ENCODE results near the gene EREG.
"Not testable (repeated sequence)": the region's sequence is repeated elsewhere in the genome, so short reads cannot be mapped to it uniquely, and the experiment has no call there.

Gene EREG, protein sequence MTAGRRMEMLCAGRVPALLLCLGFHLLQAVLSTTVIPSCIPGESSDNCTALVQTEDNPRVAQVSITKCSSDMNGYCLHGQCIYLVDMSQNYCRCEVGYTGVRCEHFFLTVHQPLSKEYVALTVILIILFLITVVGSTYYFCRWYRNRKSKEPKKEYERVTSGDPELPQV

DNA sequence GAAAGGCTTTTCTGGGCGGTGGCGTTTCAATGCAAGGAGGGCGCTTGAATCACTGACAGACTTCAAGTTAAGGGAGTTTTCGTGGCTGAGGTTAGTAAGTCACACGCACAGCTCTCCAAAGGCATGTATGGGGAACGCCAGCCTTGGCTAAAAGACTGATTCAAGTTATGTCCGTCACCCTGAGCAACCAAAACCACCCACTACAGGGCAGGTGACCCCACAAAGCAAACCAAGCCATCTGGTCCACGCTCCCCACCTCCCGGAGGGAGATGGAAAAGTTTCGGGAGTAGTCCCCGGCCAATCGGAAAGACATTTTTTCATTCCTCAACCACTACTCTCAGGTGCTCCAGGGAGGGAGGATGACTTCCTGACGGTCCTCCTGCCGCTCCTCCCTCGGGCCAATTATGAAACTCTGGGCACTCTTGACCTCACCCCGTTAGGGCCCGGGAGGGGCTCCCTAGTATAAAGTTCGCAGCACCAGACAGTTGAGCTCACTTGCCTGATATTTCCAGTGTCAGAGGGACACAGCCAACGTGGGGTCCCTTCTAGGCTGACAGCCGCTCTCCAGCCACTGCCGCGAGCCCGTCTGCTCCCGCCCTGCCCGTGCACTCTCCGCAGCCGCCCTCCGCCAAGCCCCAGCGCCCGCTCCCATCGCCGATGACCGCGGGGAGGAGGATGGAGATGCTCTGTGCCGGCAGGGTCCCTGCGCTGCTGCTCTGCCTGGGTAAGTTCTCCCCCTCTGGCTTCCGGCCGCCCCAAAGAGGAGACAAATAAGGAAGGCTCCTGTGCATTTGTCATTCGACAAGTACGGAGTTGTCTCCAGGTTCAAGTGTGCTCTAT is at the start of gene EREG:
Gene EREG (plus strand): TSS at position 494 of the 840 bp plus-strand sequence. CDS start 164 bp downstream, at position 658.
- DNase-seq, result peak; percentile 81

DNA sequence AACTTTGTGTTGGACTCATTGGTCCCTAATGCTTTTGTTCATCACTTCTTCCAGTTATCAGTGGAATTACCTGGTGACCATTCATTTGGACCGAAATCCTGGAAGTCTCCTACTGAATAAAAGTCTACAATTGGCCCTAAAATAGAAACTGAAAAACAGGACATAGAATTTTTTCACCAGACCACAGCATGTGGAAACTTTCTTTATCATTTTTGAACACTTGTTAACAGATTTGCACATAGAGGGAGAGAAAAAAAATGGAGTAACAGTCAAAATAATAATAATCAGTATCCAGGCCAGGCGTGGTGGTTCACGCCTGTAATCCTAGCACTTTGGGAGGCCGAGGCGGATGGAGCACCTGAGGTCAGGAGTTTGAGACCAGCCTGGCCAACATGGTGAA is 49.6 kb upstream of the EREG start:
- peak; percentile 65 for DNase-seq

DNA sequence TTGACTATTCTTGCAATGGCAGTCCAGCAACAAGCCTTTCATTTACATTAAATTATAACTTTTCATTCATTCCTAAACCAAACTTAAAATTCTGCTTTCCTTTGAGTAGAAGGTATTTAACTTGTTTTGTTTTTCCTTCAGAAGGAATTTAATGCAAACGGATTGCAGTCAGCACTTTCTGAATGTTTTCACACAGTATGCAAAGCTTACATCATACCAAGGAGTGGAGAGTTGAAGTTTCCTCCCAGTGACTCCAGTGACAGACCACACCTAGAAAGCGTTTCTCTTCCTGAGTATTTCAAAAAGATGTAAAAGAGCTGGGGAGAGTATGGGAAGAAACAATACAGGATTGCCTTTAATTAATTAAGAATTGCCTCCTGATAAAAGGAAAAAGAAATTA is 48.5 kb upstream of the EREG start:
- peak; percentile 43 for DNase-seq

DNA sequence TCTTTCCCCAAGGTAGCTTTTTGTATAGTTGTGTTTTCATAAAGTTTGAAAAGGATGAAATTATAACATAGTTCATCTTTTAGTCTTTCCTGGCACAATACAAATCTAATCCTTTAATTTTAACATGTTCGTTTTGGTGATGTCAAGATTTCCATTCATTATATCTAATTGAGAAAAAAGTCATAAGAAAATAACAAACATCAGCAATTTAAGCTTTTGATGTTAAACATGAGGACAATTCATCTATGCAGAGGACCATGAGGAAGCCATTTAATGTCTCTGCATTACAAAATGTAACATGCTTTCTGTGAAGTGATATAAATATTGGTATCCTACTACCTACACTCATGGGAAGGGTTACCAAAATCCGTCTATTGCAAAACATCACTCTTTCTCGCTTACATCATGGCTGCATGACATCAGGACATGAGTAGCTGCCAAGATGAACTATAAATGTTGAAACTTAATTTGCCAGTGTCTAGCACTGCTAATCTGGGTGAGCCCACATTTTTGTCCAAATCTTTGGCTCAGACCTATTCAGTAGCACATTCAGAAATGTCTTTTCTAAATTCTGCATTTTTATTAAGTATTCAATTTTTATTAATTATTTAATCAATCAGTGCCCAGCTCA is 47.2 kb upstream of the EREG start:
- no peak for DNase-seq

DNA sequence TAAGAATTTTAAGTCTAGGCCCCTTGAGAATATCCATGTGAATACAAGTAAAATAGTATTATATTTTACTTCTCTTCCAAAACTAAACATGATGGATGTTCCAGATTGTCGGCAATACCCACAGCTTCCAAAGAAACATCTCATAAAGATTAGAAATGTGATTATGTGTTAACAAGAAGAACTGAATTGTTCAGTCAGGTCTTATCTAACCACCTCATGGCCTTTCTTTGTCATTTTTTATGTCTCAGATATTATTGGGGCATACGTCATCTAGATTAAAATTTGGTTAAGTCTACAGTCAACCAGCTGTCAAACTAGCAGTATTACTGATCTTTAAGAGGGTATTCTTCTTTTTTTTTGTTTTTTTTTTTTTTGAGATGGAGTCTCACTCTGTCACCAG is 46.7 kb upstream of the EREG start:
- DNase-seq, result no peak

DNA sequence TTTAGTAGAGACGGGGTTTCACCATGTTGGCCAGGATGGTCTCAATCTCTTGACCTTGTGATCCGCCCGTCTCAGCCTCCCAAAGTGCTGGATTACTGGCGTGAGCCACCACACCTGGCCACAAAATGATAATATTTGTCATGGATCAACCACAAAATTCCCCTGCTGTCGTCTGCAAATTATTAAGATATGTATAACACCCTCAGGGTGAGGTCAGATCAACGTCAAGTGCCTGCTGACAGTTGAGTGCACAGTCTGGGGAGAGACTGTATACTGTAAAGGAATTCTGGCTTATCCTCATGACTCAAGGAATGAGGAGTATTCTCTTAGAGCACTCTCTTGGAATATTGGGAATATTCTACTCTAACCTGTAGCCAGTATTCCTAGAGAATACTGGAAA is 45.5 kb upstream of the EREG start:
- DNase-seq, result no peak

DNA sequence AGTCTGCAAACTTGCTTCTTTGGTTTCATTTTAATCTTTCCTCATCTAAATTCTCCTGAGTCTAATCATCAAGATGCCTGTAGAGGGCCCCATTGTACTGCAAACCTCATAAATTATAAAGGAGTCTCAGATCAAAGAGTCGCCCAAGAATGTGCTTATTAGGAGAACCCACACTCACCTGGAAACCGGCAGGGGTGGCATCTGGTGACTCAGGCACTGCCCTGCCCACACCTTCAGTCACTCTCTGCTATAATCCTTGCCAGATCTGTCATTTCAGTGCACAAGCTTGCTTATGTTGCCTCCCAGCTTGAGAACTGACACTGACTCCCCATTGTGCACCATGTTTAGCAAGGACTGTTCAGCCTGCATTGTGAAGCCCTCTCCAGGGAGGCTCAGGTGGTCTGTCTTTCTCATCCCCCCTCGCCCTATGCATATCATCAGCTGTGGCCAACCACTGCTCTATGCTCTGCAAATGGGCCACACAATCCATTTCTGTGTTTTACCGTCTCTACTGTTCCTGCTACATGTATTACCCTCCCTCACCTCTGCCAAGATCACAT is 44.3 kb upstream of the EREG start:
- peak; percentile 93 for DNase-seq

DNA sequence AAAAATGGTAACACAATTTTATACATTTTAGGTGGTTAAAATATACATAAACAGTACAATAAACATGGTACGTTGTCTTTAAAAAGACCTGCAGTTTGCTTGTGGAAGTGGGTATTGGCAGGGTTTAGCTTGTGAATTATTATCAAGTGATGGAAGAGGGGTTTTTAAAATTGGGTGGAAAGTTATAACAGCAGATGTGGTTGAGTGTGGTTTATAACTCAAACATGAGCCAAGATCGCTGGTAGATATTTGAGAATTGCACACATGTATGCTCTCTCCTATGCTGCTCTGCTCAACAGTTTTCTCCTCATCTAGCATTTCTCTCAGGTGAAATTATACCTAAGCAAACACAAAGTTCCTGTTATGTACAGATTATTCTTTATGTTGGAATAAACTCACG is 42.6 kb upstream of the EREG start:
- DNase-seq, result peak; percentile 76

DNA sequence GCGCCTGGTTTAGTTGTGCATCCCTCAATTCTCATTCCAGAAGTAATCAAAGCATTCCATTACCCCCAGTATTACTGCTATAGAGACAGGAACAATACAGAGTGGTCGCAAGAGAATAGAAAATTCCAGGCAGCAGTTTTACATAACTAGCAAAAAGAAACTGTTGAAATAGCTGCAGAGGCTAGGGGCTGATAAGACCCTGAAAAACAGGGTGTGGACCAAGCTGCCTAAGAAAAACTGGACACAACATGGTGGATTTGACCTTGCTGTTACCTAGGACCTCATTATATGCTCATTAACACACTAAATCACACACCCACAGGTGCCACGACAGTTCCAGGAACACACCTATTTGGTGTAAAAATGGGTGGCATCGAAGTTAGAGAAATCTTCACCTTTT is 41.3 kb upstream of the EREG start:
- peak; percentile 56 for DNase-seq

DNA sequence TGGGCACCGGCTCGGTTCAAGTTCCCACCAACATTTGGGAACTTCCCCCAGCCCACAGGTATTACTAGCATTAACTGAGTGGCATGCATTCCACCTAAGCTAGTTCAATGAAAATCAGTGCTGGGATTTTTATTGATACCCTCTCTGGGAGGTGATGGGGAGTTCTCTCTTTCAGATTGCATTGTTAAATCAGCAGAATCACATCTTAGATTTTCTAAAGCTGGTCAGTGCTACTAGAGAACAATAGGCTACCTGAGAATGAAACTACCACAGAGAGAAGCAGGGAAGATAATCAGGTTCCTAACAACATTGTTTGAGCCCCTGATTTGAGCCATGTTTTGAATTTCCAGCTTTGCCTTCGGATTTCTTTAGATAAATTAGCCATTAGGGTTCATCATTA is 40.7 kb upstream of the EREG start:
- DNase-seq, result no peak

DNA sequence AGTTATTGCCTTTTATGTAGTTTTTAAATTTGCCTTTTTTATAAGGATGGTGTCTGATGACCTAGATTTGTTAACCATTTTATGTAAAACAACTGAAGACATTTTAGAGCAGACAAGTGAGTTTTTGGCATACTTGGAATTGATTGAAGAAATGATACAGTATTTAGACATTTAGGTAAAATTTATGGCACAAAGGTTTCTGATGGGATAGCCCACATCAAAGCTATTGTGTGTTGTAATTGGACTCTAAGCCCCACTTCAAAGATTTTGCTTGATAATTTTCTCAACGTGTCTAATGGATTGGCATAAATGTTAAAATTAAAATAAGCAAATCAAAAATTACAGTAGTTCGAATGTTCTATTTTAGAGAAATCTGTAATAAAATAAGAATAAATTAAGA is 39.1 kb upstream of the EREG start:
- DNase-seq, result no peak

DNA sequence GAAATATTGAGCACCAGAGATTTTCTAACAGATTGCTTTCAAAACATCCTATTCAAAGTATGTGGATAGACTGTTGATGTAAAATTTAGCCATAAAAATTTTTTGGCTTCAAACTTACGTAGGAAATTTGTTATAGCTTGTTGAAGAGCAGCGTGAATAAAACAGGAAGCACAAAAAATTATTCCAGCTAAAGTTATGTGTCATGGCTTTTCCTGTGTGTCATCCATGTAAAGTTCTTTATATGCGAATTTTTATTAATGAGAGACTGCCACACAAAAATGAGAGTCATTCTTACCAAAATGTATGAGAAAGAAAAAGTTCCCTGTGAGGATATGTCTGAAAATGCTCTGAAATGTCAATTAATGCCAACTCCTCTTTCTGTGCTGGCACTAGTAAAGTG is 37.2 kb upstream of the EREG start:
- DNase-seq, result no peak

DNA sequence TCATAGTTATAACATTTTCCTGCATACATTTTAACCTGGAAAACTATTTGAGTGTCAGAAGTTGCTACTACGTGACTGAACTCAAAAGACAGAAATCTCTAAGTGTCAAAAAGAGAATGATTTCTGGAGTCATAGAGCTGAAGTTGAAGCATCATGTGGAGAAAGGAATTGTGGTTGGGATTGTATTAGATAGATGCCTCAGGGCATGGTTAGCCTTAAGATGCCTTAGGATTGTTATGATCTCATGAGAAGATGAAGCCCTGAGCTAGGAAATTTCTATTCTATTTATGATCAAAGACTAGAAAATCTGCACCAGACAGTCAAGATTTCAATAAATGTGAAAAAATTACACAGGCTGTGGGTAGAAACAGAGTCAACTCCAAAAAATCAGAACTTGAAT is 36.4 kb upstream of the EREG start:
- no peak for DNase-seq

DNA sequence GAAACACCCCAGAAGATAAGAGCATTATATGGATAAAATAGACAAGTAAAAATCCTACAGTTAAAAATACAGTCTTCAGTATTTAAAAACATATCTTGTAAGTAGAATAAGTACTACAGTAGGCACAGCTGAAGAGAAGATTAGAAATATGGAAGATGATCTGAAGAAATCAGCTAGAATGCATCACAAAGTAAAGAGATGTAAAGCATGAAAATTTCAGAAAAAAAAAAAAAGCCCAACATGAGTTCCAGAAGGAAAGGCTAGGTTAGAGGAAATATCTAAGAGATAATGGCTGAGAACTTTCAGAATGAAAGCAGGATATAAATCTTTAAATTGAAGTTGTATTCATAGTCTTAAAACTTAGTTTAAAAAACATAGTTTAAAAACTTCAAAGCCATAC is 35.6 kb upstream of the EREG start:
- DNase-seq, result peak; percentile 56

DNA sequence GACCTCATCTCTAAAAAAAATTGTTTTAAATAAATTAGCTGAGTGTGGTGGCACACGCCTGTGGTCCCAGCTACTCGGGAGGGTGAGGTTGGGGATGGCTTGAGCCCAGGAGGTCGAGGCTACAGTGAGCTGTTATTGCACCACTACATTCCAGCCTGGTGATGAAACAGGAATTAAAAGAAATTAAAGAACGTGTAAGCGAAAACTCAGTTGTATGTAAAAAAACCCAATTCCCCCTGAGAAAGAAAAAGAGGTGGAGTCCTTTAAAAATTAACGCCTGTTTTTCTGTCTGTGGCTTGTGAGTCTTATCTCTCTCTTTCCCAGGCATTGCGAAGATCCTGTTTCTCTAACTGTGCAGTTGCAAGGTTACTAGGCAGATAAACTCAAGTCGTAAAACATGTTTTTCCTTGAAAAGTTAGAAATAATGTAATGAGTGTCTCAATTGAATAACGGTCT is 34.6 kb upstream of the EREG start:
- DNase-seq, result peak; percentile 94

DNA sequence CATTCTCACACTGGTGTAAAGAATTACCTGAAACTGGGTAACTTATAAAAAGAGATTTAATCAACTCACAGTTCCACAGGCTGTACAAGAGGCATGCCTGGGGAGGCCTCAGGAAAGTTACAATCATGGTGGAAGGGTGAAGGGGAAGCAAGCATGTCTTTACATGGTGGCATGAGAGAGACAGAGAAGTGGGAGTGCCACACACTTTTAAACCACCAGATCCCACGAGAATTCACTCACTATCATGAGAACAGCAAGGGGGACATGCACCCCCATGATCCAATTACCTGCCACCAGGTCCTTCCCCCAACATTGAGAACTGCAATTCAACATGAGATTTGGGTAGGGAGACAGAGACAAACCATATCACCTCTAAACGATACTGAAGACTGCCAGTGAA is 33.7 kb upstream of the EREG start:
- peak; percentile 56 for DNase-seq

DNA sequence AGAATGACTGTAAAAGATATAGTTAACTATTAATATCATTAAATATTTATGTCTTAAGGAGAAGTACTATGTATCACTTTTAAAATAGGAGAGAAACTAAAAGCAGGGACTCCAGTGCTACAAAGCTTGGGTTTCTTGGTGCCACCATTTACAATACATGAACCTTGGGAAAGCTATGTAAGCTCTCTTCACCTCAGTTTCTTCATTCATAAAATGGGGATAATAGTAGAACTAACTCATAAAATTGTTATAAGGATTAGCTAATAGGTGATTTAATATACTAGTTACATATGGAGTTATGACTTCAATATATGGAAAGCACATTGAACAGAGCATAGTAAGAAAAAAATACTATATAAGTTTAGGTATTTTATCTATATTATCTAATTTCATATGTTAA is 33.0 kb upstream of the EREG start:
- no peak for DNase-seq

DNA sequence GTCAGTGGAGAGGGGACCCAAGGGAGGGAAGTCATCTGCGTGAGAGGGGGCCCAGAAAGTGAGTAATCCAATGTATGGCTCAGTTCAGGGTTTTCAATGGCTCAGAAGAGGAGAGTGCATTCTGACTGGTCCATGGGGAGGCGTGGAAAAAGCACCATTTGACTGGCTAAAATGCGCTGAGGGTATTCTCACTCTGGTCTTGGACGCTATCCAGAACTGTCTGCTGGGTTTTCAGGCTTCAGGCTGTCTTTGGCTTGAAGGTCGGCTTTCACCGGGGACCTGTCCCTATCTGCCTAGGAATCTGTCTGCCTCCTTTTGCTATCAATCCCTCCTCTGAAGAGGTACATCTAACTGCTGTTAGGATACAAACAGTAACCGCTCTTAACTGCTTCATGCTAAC is 30.3 kb upstream of the EREG start:
- no peak for DNase-seq

DNA sequence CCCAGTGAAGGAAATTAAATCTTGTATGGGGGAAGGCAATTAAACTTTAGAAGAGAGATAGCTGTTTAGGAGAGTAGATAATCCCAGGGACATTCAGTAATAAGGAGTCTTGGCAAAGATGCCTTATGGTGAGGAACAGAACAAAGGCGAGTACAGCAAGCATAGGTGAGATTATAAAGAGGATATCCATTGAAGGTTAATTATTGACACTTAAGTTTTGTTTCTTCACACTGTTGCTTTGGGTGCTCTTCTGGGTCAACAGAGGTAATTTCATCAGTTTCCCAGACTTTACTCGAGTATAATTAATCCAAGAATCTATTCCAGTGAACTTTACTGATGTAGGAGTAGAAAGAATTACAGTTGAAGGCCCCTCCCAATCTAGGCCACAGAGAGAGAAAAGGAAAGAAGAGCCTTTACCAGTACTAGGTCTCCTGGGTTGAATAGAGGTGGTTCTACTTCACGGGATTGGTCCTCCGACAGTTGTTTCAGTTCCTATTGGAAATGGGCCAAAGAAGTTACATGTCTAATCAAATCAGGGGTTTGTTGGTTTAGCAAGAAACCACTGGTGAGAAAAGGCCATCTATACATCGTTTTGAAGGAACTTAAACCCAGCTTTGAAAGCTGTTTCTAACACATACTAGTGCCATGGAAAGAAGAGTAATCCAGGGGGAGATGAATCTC is 29.5 kb upstream of the EREG start:
- peak; percentile 75 for DNase-seq

DNA sequence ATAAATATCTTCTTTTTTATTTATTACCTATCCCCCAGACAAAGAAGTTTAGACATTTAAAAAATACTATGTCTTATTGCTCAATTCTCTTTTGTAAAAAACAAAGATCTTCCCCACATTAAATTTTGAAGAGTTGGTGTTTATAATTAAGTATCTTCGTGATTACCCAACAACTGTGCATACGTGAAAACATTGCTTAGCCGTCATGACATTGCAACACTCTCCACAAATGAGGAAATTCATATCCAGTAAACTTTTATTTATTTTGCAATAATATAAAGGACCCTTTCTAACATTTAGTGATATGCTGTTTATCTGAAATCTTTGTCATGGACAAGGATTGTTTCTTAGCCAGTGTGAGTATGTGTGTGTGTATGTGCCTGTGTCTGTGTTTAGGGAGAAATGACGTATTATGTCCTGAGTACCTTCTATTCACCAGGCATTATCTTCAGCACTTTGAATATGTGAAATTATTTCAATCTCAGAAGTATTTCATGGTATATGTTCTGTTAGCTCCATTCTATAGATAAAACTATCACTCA is 26.1 kb upstream of the EREG start:
- peak; percentile 75 for DNase-seq

DNA sequence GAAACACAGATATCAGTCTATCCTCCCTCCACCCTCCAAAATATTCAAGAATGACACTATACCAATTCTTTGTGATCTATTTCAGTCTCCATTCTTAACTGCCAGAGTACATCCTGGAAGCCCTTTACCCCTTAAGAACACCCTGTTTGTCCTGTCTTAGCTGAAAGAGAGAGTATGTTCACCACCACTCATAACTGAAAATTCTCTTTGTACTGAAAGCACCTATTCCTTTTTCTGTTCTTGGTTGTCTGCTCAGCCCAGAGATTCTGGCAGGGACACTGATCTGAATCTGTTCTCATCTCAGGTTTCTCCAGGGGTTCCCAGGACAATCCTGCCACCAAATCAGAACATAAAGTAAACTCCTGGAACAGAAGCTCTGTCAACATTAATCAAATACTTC is 25.4 kb upstream of the EREG start:
- DNase-seq, result no peak

DNA sequence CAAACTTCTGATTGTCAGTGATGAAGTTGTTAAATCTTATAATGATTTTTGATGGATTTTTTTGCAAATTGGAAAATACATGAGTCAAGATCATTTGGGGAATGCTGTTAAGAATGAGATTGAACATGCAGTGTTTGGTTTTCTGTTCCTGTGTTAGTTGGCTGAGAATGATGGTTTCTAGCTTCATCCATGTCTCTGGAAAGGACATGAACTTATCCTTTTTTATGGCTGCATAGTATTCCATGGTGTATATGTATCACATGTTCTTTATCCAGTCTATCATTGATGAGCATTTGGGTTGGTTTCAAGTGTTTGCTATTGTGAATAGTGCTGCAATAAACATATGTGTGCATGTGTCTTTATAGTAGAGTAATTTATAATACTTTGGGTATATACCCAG is 24.5 kb upstream of the EREG start:
- not testable (repeated sequence) for DNase-seq

DNA sequence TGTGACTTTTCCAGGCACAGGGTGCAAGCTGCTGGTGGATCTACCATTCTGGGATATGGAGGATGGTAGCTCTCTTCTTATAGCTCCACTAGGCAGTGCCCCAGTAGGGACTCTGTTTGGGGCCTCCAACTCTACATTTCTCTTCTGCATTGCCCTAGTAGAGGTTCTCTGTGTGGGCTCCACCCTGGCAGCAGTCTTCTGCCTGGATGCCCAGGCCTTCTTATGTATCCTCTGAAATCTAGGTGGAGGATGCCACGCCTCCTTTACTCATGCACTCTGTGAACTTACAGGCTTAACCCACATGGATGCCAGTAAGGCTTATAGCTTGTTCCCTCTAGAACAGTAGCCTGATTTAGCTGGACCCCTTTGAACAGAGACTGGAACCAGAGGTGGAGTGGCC is 20.9 kb upstream of the EREG start:
- DNase-seq, result no peak
